SK-N-MC (cell line): ENCODE measurements around the gene FBXO15.

Source experiments
- DNase-seq: peaks from one replicate; pipeline ENCODE4 v3.0.0-alpha.2; 2011; ENCODE audit warnings: low read depth, low spot score
- H3K27ac ChIP-seq: fragments of 200-600 bp; sonication (generic); 2 replicates; pipeline ENCODE4 v1.5.1; 2016; ENCODE audit warnings: mixed run types
- H3K36me3 ChIP-seq: fragments of 200-600 bp; sonication (generic); 2 replicates; pipeline ENCODE4 v1.6.1; 2017; ENCODE audit warnings: antibody characterized with exemption, low read length, mixed read lengths; ENCODE audit not compliant: insufficient read depth
- H3K4me3 ChIP-seq: fragments of 200-600 bp; sonication (generic); 2 replicates; pipeline ENCODE4 v1.5.1; 2016
- H3K9ac ChIP-seq: fragments of 200-600 bp; sonication (generic); 2 replicates; pipeline ENCODE4 v1.8.0; 2017; ENCODE audit warnings: mixed run types, mixed read lengths; ENCODE audit not compliant: insufficient read length
- H3K9me3 ChIP-seq: fragments of 200-600 bp; sonication (generic); 2 replicates; pipeline ENCODE4 v1.6.1; 2017; ENCODE audit warnings: low read depth, mild to moderate bottlenecking, antibody characterized with exemption, low read length, moderate library complexity, mixed read lengths
- EZH2 ChIP-seq: fragments of 200-600 bp; sonication (generic); IDR thresholded peaks from one replicate; pipeline ENCODE4 v1.6.1; 2017; ENCODE audit warnings: antibody characterized with exemption
- FOXP2 ChIP-seq: optimal IDR thresholded peaks from 2 replicates; pipeline ENCODE3; 2011; ENCODE audit warnings: mild to moderate bottlenecking, moderate library complexity; ENCODE audit not compliant: insufficient read depth; ENCODE audit errors: extremely low read length, control extremely low read depth
- POLR2AphosphoS5 ChIP-seq: IDR thresholded peaks from 2 replicates; pipeline ENCODE4 v1.6.1; 2012; ENCODE audit warnings: mild to moderate bottlenecking, low read depth, low read length, borderline replicate concordance

Gene FBXO15

GRCh38 chr18:74029161-74029560, 118.5 kb downstream of the FBXO15 start:
- peak overlapping the region; percentile 84; the same call in 1 of the 2 replicates for H3K27ac ChIP-seq
- no peak overlapping the region for H3K4me3 ChIP-seq
- no peak overlapping the region for H3K9ac ChIP-seq
- peak; percentile 75 for DNase-seq
- no peak; the same call in 1 of the 2 replicates for TF ChIP-seq POLR2AphosphoS5
- TF ChIP-seq EZH2 = no peak
- TF ChIP-seq FOXP2 = no peak
- H3K36me3 ChIP-seq = no peaks in the 10 kb centered on the region
- no peaks in the 10 kb centered on the region for H3K9me3 ChIP-seq
